Measurements from ENCODE around the gene ADORA2A.

ADORA2A gene

DNA sequence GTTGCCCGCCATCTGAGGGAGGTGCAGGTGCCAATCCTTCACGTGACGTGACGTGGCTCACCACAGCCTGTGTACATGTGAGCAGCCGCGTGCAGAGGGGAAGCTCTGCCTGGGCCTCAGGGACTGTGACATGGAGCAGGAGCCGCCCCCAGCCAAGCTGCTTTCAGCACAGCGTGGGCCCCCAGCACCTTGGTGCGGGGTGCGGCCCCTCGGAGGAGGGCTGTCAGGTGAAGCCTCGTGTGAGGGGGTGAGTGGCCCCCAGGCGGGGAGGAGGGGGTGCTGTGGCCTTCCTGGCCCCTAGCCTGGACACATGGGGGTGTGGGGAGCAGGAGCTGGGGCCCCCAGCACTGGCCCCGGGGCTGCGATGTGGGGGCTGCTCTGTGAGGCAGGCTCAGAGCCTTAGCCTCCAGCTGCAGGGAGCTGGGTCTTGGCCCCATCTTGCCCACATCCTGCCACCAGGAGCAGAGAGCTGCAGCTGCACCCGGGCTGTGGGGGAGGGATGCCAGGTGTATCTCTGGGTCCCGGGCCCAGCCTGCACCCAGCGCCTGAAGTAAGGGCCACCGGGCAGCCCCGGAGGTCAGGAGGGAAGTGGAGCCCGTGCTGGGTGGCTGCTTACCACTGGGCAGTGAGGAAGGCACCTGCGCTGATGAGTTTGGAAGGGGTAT, at the start of gene ADORA2A:
Gene ADORA2A, plus strand, starts transcription at position 100 of the 665 bp plus-strand sequence. CDS start 5,806 bp downstream, outside the sequence.
- peak; percentile 68 to 81 for DNase-seq (ENCODE audit: low read depth in 2 of 2)

DNA sequence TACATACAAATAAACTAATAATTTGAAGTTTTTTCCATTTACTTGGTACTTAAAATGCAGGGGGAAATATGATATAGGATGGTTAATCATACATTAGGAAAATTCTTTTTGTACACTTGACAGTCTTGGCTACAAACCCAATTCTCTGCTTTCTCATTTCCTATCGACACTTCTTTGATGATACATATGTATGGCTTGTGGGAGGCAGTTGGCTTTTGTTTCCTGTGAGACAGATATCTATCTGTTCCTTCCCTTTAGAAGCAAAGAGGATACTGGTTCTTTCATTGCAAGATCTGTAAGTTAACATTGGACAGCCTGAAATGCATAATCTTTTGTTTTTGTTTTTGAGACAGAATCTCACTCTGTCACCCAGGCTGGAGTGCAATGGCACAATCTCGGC, 47.9 kb upstream of the ADORA2A start:
- DNase-seq (ENCODE audit: low read depth in 2 of 2) = no peak

DNA sequence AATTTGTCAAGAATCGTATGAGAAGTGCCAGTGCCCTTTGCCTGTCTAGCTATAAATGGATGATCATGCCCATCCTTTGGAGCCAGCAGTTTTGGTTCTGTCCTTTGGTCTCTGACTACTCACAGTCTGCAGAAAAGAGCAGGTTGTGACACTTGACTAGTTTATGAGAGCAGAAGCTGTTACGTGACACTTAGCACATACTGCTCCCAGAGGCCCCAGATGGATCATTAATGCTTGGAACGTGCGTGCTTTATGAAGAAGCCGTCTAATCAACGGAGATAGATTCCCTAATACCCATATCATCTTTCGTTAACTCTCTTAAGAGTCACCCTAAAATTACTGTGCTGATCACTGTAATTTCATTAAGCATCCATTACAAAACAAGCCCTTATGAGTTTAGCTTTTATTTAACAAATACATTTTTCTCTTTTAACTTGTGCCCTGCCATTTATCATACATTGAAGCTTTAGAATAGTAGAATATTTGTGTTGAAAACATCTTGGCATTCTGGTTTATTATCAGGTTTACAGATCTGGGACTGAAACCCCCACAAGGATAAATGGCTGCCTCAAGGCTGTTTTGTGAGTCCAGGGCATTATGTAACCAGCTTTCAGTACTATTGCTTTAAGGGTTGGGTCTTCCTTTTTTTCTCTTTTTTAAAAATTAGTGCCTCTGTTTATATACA, 47.0 kb upstream of the ADORA2A start:
- no peak for DNase-seq (ENCODE audit: low read depth in 2 of 2)

DNA sequence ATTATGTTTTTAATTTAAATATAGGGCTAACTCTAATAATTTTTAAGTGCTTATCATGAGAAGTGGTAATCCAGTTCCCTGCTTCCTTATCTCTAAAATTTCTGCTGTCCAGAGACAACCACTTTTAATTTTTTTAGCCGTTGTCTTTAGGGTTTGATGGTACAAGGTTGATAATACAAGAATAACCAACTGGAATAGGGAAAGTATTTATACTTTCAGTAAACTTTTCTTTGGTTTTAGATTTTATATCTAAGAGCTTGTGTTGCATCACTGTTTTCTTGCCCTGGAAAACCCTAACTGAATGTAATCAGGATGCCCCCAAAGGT, 46.5 kb upstream of the ADORA2A start:
- DNase-seq (ENCODE audit: low read depth in 2 of 2) = no peak

DNA sequence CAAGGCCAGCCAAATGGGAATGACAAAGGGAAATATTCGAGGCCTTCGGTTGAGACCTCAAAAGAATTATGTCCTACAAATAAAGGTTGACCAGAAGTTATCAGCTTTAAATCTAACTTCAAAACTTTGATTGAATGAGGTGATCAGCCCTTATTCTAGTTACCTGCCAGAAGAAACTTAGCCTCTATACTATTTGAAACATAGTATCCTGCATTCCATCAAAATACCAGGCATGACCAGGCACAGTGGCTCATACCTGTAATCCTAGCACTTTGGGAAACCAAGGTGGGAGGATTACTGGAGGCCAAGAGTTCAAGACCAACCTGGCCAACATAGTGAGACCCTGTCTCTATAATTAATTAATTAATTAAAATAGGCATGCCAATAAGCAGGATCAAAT, 44.3 kb upstream of the ADORA2A start:
- DNase-seq (ENCODE audit: low read depth in 2 of 2) = no peak

DNA sequence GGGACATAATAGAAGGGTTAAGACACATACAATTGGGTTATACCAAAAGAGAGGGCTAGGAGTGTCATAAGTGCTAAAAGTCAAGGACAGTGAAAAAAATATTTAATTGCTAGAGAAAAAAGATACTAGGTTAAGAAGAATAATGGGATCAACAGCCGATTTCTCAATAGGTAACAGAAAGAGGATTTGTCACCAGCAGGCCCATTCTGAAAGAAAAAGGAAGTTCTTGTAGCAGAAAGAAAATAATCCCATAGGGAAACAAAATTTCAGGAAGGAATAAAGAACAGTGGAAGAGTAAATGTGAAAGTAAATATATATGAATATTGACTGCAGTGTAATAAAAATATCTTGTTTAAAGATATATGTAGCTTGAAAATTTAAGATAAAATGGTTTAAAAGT, 43.3 kb upstream of the ADORA2A start:
- no peak for DNase-seq (ENCODE audit: low read depth in 2 of 2)

DNA sequence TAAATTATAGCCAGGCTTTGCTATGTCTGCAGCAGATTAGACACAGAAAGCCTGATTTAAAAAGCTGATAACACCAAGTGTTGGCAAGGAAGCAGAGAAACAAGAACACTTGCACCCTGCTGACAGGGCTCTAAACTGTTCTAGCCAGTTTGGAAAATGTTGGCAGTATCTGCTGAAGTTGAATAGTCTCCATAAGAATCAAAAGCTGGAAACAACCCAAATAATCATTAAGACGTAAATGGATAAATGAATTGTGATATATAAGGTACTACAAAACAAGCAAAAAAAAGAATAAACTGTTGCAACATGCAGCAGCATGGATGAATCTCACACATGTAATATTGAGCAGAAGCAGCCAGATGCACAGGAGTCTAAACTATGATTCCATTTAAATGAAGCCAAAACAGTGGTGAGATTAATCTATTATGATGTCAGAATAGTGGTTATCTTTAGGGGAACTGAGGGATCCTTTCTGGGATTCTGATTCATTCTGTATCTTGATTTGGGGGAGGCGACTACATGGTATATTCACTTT, 40.4 kb upstream of the ADORA2A start:
- DNase-seq (ENCODE audit: low read depth in 2 of 2) = no peak

DNA sequence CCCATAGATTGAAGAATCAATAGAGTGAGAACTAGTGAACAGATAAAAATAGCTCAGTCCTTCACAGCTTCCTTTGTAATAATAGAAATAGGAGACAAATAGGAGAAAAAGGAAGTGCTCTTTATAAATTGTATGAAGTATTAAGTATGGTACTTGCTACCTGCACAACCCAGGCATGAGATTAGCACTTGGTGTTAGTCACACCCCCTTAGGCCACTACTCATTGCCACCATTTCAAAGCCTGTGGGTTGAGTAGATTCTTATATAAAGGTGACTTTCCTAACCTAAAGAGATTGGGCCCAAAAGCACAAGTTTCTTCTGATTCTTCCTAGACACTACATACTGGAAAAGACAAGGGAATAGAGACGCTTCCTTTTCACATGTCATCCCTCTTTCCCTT, 37.7 kb upstream of the ADORA2A start:
- no peak for DNase-seq (ENCODE audit: low read depth in 2 of 2)

DNA sequence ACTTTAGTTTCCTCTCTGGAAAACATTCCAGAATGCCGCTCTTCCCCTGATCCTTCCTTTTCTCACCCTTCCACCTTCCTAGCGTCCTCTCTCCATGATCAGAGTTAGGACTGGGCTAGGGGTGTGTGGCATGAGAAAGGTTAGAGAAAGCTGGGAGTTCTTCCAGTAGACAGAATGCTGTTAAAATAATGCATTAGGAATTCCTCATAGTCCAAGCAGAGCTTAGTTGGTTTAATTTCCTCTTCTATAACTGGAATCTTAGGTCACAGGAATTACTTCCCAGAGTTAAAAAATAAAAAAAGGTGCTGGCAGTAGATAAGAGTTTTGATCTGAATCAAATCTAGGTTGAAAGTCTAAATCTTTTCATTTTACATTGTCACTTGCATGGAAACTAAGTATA, 37.2 kb upstream of the ADORA2A start:
- no peak for DNase-seq (ENCODE audit: low read depth in 2 of 2)

DNA sequence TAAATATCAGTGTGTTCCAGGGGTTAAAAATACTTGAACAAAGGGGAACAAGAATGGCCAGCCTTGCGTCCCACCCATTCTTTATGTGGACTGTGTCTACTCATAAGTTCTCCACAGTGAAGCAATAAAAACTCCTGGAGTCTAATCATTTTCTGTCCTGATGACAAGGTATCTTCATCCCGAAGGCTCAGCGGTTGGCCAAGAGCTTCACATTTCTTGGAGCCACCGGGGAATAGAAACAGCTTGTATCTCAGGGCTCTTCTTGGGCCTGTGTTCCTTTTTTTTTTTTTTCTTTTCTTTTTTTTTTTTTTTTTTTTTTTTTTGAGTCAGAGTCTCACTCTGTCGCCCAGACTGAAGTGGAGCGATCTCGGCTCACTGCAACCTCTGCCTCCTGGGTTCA, 36.8 kb upstream of the ADORA2A start:
- DNase-seq (ENCODE audit: low read depth in 2 of 2) = no peak

DNA sequence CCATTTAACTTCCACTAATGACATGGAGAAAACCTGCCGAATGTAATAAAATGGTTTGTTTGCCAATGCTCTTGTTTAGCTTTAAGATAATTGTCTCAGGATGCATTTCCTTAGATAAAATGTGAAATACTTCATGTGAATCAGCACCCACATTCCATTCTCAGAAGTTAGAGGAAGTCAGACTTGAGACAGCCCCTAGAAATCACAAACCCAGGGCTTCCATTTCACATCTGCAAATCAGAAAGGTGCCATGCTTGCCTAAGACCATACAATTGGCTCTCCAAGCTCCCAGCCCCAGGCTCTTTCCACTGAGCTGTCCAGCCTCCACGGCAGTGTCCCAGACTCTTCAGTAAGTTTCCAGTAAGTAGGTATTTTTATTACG, 35.6 kb upstream of the ADORA2A start:
- DNase-seq (ENCODE audit: low read depth in 2 of 2) = no peak

DNA sequence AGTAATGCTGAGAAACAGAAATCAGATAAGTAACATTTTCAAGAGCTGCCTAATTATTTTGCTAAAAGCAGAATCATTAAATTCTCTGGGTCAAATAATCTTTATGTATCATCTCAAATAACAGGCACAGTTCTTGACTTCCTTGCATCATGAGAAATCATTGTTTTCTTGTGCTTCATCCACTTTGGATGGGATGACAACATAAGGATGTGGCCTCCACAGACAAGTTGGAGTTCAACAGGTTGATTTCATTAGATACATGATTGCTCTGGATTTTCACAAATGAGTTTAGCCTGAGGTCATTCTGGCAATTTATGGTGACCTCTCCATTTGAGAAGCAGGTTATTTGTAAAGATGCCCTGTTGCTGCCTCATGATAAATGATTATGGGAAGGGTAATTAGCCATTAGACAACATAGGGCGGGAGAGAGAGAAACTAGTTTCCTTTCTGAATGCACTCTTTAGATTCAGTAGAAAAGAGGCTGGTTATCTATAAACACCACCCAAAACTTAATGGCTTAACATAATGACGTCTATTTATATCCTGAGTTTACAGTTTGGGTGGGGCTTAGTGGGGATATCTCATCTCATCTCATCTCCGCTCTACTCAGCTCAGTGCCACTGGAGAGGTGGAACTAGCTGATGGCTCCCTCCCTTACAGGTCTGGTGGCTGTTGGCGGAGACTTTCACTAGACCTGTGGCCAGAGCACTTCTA, 35.0 kb upstream of the ADORA2A start:
- DNase-seq (ENCODE audit: low read depth in 2 of 2) = no peak

DNA sequence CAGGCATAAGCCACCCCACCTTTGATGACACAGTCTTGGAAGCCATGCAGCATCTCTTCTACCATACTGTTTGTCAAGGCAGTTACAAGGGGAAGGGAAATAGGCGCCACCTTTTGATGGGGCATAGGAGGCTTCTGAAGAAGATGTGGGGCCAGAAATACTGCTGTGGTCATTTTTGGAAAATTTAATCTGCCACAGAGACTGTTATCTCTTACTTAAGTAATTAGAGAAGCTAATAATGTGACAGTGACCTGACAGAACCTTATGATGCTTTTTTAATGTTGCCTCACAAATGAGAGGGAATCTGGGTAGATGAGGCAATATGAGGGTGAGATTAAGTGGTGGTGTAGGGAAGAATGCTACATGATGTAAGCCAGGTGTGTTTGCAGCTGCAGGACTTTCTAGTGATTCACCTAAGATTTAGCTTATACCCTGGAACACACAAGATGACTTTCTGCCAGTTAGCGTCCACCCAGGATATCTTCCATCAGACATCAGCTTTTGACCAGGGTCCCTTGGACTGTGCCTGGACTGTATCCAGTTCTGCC, 34.3 kb upstream of the ADORA2A start:
- DNase-seq (ENCODE audit: low read depth in 2 of 2) = no peak

DNA sequence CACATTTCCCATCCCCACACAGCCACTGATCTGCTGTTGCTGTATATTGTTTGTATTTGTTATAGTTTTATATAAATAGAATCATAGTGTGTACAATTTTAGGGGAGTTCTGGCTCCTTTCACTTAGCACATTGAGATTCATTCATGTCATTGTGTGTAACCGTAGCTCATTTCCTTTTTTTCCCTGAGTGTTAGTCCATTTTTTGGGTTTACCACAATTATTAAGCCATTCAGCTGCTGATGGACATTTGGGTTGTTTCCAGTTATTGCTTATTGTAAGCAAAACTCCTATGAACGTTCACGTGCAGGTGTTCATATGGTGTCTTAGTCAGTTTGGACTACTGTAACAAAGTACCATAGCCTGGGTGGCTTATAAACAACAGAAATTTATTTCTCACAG, 33.6 kb upstream of the ADORA2A start:
- DNase-seq (ENCODE audit: low read depth in 2 of 2) = no peak

DNA sequence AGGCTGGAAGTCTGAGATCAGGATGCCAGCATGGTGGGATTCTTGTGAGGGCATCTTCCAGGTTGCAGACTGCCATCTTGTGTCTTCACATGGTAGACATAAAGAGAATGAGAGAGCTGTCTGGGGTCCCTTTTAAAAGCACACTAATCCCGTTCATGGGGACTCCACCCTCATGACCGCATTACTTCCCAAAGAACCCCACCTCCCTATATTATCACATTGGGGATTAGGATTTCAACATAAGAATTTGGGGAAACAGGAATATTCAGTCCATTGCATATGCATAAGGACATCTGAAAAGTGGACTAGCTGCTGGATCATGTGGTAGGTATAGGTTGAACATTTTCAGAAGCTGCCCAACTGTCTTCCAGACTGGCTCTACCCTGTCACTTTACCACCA, 33.1 kb upstream of the ADORA2A start:
- DNase-seq (ENCODE audit: low read depth in 2 of 2) = no peak

DNA sequence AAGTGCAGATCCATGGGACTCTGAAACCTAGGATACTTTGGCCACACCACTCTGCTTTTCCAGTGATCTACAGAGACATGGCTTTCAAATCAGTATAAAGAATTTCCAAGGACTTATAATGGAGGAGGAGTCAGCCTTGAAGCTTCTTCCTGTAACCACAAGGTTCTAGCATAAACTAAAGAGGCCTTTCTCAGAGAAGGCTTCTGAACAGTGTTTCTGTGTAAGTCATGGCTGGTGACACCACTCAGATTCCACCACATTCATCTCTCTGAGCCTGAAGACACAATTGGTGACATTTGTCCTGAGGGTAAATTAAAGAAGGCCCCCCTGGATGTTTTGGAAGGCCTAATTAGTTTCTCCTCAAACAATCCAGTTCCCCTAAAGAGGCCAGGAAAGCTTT, 29.0 kb upstream of the ADORA2A start:
- no peak for DNase-seq (ENCODE audit: low read depth in 2 of 2)

DNA sequence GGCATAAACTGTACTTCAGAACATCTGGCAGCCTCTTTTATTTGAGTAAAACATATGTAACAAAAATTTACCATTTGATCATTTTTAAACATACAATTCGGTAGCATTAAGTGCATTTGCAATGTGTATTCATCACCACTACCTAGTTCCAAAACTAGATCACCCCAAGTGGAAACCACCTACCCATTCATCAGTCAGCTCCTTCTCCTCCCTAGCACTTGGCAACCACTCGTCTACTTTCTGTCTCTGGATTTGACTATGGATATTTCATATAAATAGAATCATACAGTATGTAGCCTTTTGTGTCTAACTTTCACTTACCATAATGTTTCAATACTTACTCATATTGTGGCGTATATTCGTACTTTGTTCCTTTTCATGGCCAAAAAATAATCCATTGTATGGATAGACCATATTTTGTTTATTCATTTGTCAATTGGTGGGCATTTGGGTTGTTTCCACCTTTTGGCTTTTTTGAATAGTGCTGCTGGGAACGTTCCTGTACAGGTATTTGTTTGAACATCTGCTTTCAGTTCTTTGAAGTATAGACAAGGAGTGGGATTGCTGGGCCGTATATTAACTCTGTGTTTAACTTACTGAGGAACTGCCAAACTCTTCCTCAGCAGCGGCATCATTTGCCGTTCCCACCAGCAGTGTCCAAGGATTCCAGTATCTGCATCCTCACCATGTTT, 27.2 kb upstream of the ADORA2A start:
- DNase-seq (ENCODE audit: low read depth in 2 of 2) = no peak

DNA sequence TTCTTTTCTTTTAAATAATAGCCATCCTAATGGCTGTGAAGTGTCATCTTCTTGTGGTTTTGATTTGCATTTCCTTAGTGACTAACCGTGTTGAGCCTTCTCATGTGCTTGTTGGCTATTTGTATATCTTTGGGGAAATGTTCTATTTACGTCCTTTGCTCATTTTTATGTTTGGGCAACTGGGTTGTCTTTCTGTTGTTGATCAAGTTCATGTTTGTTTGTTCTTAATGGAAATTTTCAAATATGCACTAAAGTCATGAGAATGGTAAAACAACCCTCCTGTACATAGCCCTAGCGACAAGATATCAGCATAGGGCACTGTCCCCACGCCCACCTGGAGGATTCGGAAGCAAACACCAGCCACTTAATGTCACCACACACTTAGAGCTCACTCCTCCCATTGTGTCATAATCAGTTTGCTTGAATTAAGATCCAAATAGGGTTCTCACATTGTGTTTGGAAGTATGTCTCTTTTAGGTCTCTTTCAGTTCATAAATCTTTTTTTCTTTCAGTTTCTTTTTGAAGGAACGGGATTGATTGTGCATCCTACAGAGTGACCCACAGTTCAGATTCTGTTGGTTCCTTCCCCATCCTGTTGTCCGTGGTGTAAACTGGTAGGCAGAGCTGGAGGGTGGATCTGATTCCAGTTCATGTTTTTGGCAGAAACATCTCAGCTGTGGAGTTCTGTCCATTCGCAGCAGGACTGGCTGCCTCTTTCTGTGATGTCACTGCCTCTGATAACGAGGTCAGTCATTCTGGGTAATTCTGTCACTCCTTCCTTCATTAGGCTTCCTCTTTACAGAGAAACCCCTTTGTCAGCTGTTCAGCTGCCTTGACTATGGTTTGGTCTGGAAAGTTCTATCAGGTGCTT, 26.4 kb upstream of the ADORA2A start:
- no peak for DNase-seq (ENCODE audit: low read depth in 2 of 2)

DNA sequence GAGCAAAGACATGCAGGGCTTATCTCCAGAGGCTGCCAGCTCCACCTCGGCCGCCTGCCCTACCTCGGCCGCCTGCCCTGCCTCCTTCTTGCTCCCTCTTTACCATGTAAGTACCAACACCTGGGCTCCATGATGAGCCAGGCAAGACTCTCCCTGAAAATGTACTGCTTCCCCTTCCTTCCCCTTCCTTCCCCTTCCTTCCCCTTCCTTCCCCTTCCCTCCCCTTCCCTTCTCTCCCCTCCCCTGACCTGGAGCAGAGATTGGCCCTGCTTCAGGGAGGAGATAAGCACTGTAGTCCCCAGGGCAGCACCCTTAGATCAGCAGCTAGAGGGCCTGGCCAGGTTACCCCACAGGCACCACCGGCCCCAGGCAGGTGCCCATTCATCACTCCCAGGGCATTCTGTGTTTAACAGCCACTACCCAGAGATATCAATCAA, 25.4 kb upstream of the ADORA2A start:
- no peak for DNase-seq (ENCODE audit: low read depth in 2 of 2)

DNA sequence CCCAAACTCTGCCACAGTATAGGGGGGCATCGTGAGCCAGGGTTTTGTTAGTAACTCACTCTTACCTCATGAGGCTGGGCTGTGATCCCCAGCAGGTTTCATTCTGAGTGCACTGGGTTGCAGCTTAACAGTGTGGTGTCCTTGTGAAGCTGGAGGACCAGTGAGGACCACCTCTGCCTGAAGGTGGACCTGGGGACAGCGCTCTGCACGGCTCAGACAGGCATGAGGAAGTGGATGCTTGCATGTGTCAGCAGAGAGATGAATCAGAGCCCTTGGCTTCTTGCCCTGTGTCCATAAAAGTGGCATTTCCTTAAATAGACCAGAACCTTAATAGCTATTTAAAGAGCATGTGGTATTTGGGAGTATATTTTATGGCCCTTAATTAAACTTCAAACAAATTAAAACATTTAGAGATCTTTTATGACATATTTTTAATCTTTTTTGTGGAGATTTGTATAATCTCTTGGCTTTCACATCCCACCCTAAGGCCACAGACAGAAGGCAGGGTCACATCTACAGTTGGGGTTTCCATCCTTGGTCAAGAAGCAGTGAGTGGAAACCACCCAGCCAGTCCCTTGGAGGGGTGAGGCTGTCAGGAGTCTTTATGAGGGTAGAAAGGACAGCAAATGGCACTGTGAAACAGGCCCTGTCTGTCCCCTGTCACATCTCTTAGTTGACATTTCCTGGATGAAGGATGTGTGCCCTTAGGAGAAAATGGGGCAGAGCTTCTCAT, 24.8 kb upstream of the ADORA2A start:
- DNase-seq (ENCODE audit: low read depth in 2 of 2) = no peak
